ENCODE data around the gene PCNA. TPM values are rescaled to one million over a fixed set of nuclear protein-coding genes. Genes with fewer than 3 reads are reported as not detected.
A peak's percentile ranks its signal among the peaks of the same experiment; 100 is the strongest.
"Not testable (repeated sequence)": the region's sequence is repeated elsewhere in the genome, so short reads cannot be mapped to it uniquely, and the experiment has no call there.

Gene PCNA
- total and polyA plus RNA-seq, 9 of the 15 experiments (the other 6 are each of a cell fraction or from before 2014, with no cell fraction given), result 213 to 390 (median 291) TPM

GRCh38 chr20:5076913-5077312 lies 42.8 kb downstream of the PCNA start:
- POLR2A ChIA-PET, result interaction anchor here (1.0 kb wide), 1 partner anchor 12 kb away, joined by 4 read pairs; no protein-coding TSS in a partner anchor
- in situ Hi-C loops (cut with MboI); H3K36me3 ChIP-seq (ENCODE audit: control insufficient read depth, insufficient read depth, low read length); H2AFZ ChIP-seq (ENCODE audit: low read depth, low read length); BruUV-seq (replicated peaks); H3K27me3 ChIP-seq (ENCODE audit: control insufficient read depth in 2 of 2, insufficient read depth in 2 of 2, low read length in 2 of 2); H3K9me3 ChIP-seq (replicated peaks; ENCODE audit: control insufficient read depth, insufficient read depth, low read depth, low read length); H3K9ac ChIP-seq (ENCODE audit: insufficient read depth in 1 of 2, low read depth in 2 of 2, low read length in 2 of 2); H3K27ac ChIP-seq (ENCODE audit: extremely low read depth, low read depth, low read length); H3K79me2 ChIP-seq (ENCODE audit: control insufficient read depth, insufficient read depth, low read length); CTCF ChIA-PET (ENCODE audit: low intra/inter-chr PET ratio); FAIRE-seq; DNase-seq (ENCODE audit: extremely low read depth in 1 of 4, low spot score in 3 of 4); H3K4me3 ChIP-seq; H3K9me1 ChIP-seq (ENCODE audit: control insufficient read depth, insufficient read depth, low read length); H3K4me2 ChIP-seq (ENCODE audit: insufficient read depth, low read length); intact Hi-C loops (cut with micrococcal nuclease); H4K20me1 ChIP-seq (replicated peaks; ENCODE audit: control insufficient read depth, insufficient read depth, low read length); ATAC-seq: not testable (repeated sequence)
- H3K4me1 ChIP-seq (replicated peaks in 1 of 2; ENCODE audit: control insufficient read depth in 2 of 2, insufficient read depth in 2 of 2, low read length in 2 of 2), result peaks cover 13 to 24% of the 10 kb centered on the region in 2 experiments
- TF ChIP-seq ZNF121 (CRISPR knock-in tag; conservative IDR thresholded peaks at IDR 0.05), result peak; percentile 65
- WGBS (ENCODE audit: insufficient coverage, low coverage, missing lambda C conversion rate), result 51% methylated on average over 2 of the region's 2 CpGs

GRCh38 chr20:5074232-5074674 lies 45.5 kb downstream of the PCNA start:
- Histone ChIP-seq H3K4me2 (ENCODE audit: insufficient read depth, low read length) (no peak overlapping the region; the same call in 1 of the 2 replicates), H3K9me1 (ENCODE audit: control insufficient read depth, insufficient read depth, low read length) (no peaks in the 10 kb centered on the region), H3K27ac (ENCODE audit: extremely low read depth, low read depth, low read length) (peak overlapping the region; percentile 35; the same call in 1 of the 3 replicates), H3K36me3 (ENCODE audit: control insufficient read depth, insufficient read depth, low read length) (no peaks in the 10 kb centered on the region), H3K27me3 (ENCODE audit: control insufficient read depth in 2 of 2, insufficient read depth in 2 of 2, low read length in 2 of 2) (no peaks in the 10 kb centered on the region), H4K20me1 (replicated peaks; ENCODE audit: control insufficient read depth, insufficient read depth, low read length) (no peaks in the 10 kb centered on the region), H3K9me3 (replicated peaks; ENCODE audit: control insufficient read depth, insufficient read depth, low read depth, low read length) (no peaks in the 10 kb centered on the region), H3K4me1 (replicated peaks in 1 of 2; ENCODE audit: control insufficient read depth in 2 of 2, insufficient read depth in 2 of 2, low read length in 2 of 2) (peaks cover 9 to 14% of the 10 kb centered on the region in 2 experiments), H3K79me2 (ENCODE audit: control insufficient read depth, insufficient read depth, low read length) (no peaks in the 10 kb centered on the region), H3K9ac (ENCODE audit: insufficient read depth in 1 of 2, low read depth in 2 of 2, low read length in 2 of 2) (no peak overlapping the region), H2AFZ (ENCODE audit: low read depth, low read length) (no peak overlapping the region), H3K4me3 (no peak overlapping the region)
- intact Hi-C loops (cut with micrococcal nuclease), result no loop called here
- FAIRE-seq (no peak), DNase-seq (ENCODE audit: extremely low read depth in 1 of 4, low spot score in 3 of 4) (no peak), ATAC-seq (no peak)
- in situ Hi-C loops (cut with MboI), result no loop called here
- BruUV-seq (replicated peaks), result no TSS peak
- 46% methylated on average over 3 of the region's 3 CpGs for WGBS (ENCODE audit: insufficient coverage, low coverage, missing lambda C conversion rate)
- CTCF ChIA-PET (ENCODE audit: low intra/inter-chr PET ratio), result no interaction called here
- POLR2A ChIA-PET, result no interaction called here
- TF ChIP-seq RREB1 (CRISPR knock-in tag; IDR thresholded peaks at IDR 0.05) (no peak), EP400 (IDR thresholded peaks at IDR 0.05) (no peak), HMBOX1 (IDR thresholded peaks at IDR 0.05) (no peak), ZNF551 (CRISPR knock-in tag; IDR thresholded peaks at IDR 0.05) (no peak), RUNX1 (IDR thresholded peaks at IDR 0.05; ENCODE audit: low read depth) (no peak), ETS2 (tag; IDR thresholded peaks at IDR 0.05; ENCODE audit: borderline replicate concordance, poor library complexity, severe bottlenecking) (no peak), MECOM (CRISPR knock-in tag; IDR thresholded peaks at IDR 0.05) (no peak), NCOA4 (IDR thresholded peaks at IDR 0.05; ENCODE audit: partially characterized antibody) (no peak)

Data from K562 (cell line).